H9 (cell line): ENCODE results near the gene AFDN. TPM values are rescaled to one million over a fixed set of nuclear protein-coding genes. Genes with fewer than 3 reads are reported as not detected.

ENCODE experiments used
- DNase-seq: peaks from one replicate; pipeline ENCODE4 v3.0.0-alpha.2; 2017
- H2AFZ ChIP-seq: one replicate; pipeline ENCODE4 v1.6.1; 2013; ENCODE audit warnings: mild to moderate bottlenecking, low read length, control low read depth, moderate library complexity
- H2AK5ac ChIP-seq: 2 replicates; pipeline ENCODE4 v1.6.1; 2013; ENCODE audit warnings: low read length, control low read depth, mixed read lengths; ENCODE audit not compliant: insufficient read length
- H2BK120ac ChIP-seq: one replicate; pipeline ENCODE4 v1.6.1; 2013; ENCODE audit warnings: low read depth, mild to moderate bottlenecking, low read length, control low read depth, inconsistent platforms; ENCODE audit not compliant: poor library complexity, severe bottlenecking
- H2BK12ac ChIP-seq: 2 replicates; pipeline ENCODE4 v1.6.1; 2013; ENCODE audit warnings: low read length, control low read depth, mixed read lengths, low read depth; ENCODE audit not compliant: insufficient read length
- H2BK15ac ChIP-seq: 2 replicates; pipeline ENCODE4 v1.6.1; 2013; ENCODE audit warnings: low read depth, low read length, control low read depth
- H2BK20ac ChIP-seq: one replicate; pipeline ENCODE4 v1.6.1; 2013; ENCODE audit warnings: low read depth, mild to moderate bottlenecking, low read length, control low read depth, inconsistent platforms; ENCODE audit not compliant: poor library complexity, severe bottlenecking
- H2BK5ac ChIP-seq: 2 replicates; pipeline ENCODE4 v1.6.1; 2013; ENCODE audit warnings: low read length, control low read depth, mixed read lengths; ENCODE audit not compliant: insufficient read length
- H3K14ac ChIP-seq: 2 replicates; pipeline ENCODE4 v1.6.1; 2013; ENCODE audit warnings: low read length, control low read depth; ENCODE audit not compliant: insufficient read depth
- H3K18ac ChIP-seq: 2 replicates; pipeline ENCODE4 v1.6.1; 2013; ENCODE audit warnings: low read depth, mild to moderate bottlenecking, mixed read lengths, low read length, control low read depth; ENCODE audit not compliant: insufficient read length
- H3K23ac ChIP-seq: 2 replicates; pipeline ENCODE4 v1.6.1; 2013; ENCODE audit warnings: low read length, control low read depth, mixed read lengths, low read depth; ENCODE audit not compliant: insufficient read length
- H3K23me2 ChIP-seq: 2 replicates; pipeline ENCODE4 v1.6.1; 2013; ENCODE audit warnings: low read depth, mild to moderate bottlenecking, mixed read lengths, low read length, control low read depth; ENCODE audit not compliant: insufficient read length, poor library complexity, severe bottlenecking
- H3K27ac ChIP-seq: 2 replicates; pipeline ENCODE4 v1.5.1; 2013; ENCODE audit warnings: low read length, control low read depth, mixed read lengths, low read depth; ENCODE audit not compliant: insufficient read length
- H3K27me3 ChIP-seq: 2 replicates; pipeline ENCODE4 v1.6.1; 2013; ENCODE audit warnings: low read length, control low read depth, inconsistent platforms; ENCODE audit not compliant: insufficient read depth
- H3K4ac ChIP-seq: 2 replicates; pipeline ENCODE4 v1.6.1; 2013; ENCODE audit warnings: low read depth, mild to moderate bottlenecking, control low read depth, inconsistent platforms, low read length, moderate library complexity
- H3K4me1 ChIP-seq: 2 replicates; pipeline ENCODE4 v1.6.1; 2013; ENCODE audit warnings: low read length, control low read depth, inconsistent platforms; ENCODE audit not compliant: insufficient read depth
- H3K4me2 ChIP-seq: 2 replicates; pipeline ENCODE4 v1.6.1; 2013; ENCODE audit warnings: low read length, control low read depth, mixed read lengths; ENCODE audit not compliant: insufficient read length, insufficient read depth
- H3K56ac ChIP-seq: 2 replicates; pipeline ENCODE4 v1.6.1; 2013; ENCODE audit warnings: low read depth, mild to moderate bottlenecking, mixed read lengths, low read length, control low read depth; ENCODE audit not compliant: insufficient read length
- H3K79me1 ChIP-seq: 2 replicates; pipeline ENCODE4 v1.6.1; 2013; ENCODE audit warnings: low read depth, mild to moderate bottlenecking, moderate library complexity, low read length, control low read depth, inconsistent platforms; ENCODE audit not compliant: insufficient read depth, poor library complexity, severe bottlenecking
- H3K79me2 ChIP-seq: 2 replicates; pipeline ENCODE4 v1.6.1; 2013; ENCODE audit warnings: low read length, control low read depth, inconsistent platforms; ENCODE audit not compliant: insufficient read depth
- H3K9ac ChIP-seq: 2 replicates; pipeline ENCODE4 v1.6.1; 2013; ENCODE audit warnings: low read length, control low read depth, mixed read lengths; ENCODE audit not compliant: insufficient read length; ENCODE audit errors: extremely low read depth
- H3K9me3 ChIP-seq: one replicate; pipeline ENCODE4 v1.6.1; 2013; ENCODE audit warnings: low read depth, low read length, inconsistent platforms; ENCODE audit not compliant: control insufficient read depth
- H3T11ph ChIP-seq: one replicate; pipeline ENCODE4 v1.6.1; 2013; ENCODE audit warnings: mild to moderate bottlenecking, low read length, control low read depth, inconsistent platforms
- H4K20me1 ChIP-seq: one replicate; pipeline ENCODE4 v1.6.1; 2013; ENCODE audit not compliant: control insufficient read depth, insufficient read length, insufficient read depth
- H4K5ac ChIP-seq: 2 replicates; pipeline ENCODE4 v1.6.1; 2013; ENCODE audit warnings: low read depth, mild to moderate bottlenecking, mixed read lengths, low read length, control low read depth; ENCODE audit not compliant: insufficient read length
- H4K8ac ChIP-seq: replicated peaks from 2 replicates; pipeline ENCODE4 v1.6.1; 2013; ENCODE audit warnings: low read length, control low read depth, mixed read lengths, low read depth; ENCODE audit not compliant: insufficient read length
- H4K91ac ChIP-seq: 2 replicates; pipeline ENCODE4 v1.6.1; 2013; ENCODE audit warnings: low read depth, mild to moderate bottlenecking, moderate library complexity, mixed read lengths, low read length, control low read depth; ENCODE audit not compliant: insufficient read length
- H3K27ac Mint-ChIP-seq, 3 experiments: 2 replicates in 2 of 3; 3 replicates in 1 of 3; pipeline ENCODE4 v1.8.0; 2020 to 2021; ENCODE audit warnings: mixed read lengths in 3 of 3, mild to moderate bottlenecking in 1 of 3, moderate library complexity in 1 of 3
- H3K27me3 Mint-ChIP-seq: 2 replicates; pipeline ENCODE4 v1.8.0; 2021; ENCODE audit warnings: low read depth, mild to moderate bottlenecking, moderate library complexity, mixed read lengths
- H3K36me3 Mint-ChIP-seq, 3 experiments: 2 replicates in 2 of 3; 3 replicates in 1 of 3; pipeline ENCODE4 v1.8.0; 2020 to 2021; ENCODE audit warnings: low read depth in 3 of 3, mixed read lengths in 3 of 3; ENCODE audit not compliant: insufficient read depth in 1 of 3
- H3K4me1 Mint-ChIP-seq, 2 experiments: 2 replicates each; pipeline ENCODE4 v1.8.0; 2020; ENCODE audit warnings: mixed read lengths in 2 of 2
- H3K4me3 Mint-ChIP-seq, 2 experiments: 2 replicates in 1 of 2; 3 replicates in 1 of 2; pipeline ENCODE4 v1.8.0; 2020 to 2021; ENCODE audit warnings: mild to moderate bottlenecking in 2 of 2, mixed read lengths in 2 of 2, moderate library complexity in 1 of 2
- H3K9me3 Mint-ChIP-seq, 2 experiments: 2 replicates in 1 of 2; 3 replicates in 1 of 2; pipeline ENCODE4 v1.8.0; 2020; ENCODE audit warnings: mild to moderate bottlenecking in 2 of 2, mixed read lengths in 2 of 2, moderate library complexity in 1 of 2
- WGBS: extraction: QIAGEN DNeasy Blood & Tissue Kit; methylation state at CpG from one replicate; pipeline ENCODE4 v1.1.7; 2013; ENCODE audit warnings: missing lambda C conversion rate, low lambda C conversion rate, mixed read lengths; ENCODE audit not compliant: insufficient read length; ENCODE audit errors: extremely low coverage; 5-methylcytosine and 5-hydroxymethylcytosine counted together
- total RNA-seq: library from RNA; stranded (reverse); gene quantifications from 2 replicates; pipeline ENCODE4 v1.2.1, GENCODE V29; 2021
- TF ChIP-seq, protein P1 (sequence below): fragments of 200-600 bp; sonication (generic); conservative IDR thresholded peaks from 3 replicates; pipeline ENCODE4 v1.8.0; 2021; ENCODE audit warnings: antibody characterized with exemption, mild to moderate bottlenecking

AFDN gene
- total RNA-seq, 1 experiment from 2014 or later = 157 TPM

DNA sequence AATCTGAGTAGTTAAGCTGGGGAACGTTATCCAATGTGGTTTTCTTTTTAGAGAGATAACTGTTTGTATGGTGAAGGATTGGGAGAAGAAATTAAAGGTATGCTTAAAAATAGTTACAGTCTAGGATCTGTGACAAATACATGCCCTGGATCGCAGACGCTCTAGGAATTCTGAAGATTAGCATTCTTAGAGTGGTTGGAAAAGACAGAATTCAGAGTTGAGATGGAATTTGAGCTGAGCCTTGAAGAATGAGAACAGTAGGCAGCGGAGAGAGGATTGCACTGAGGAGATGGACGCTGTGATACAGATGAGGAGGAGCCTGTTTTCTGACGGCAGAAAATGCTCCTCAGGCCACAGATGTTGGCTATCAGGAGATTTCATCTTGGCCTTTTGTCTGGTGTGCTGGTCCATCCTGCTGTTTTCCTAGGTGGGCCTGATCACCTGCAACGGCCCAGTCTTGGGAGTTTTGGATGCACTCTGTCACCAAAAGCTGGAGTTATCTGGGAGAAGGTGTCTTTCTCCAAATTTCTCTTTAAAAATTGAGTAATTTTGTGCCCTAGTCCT, 122.5 kb downstream of the AFDN start:
- no peaks in the 10 kb centered on the region for H3K79me1 ChIP-seq
- H3K56ac ChIP-seq = no peak overlapping the region
- no CpG with 5 or more reads among the region's 7 CpGs for WGBS
- Mint-ChIP-seq H3K27me3 (no peaks in the 10 kb centered on the region), H3K36me3 (peaks cover 42 to 71% (median 67%) of the 10 kb centered on the region in 3 experiments; a peak in 6 of 7 replicates), H3K4me3 (no peak overlapping the region), H3K9me3 (no peaks in the 10 kb centered on the region), H3K4me1 (no peaks in the 10 kb centered on the region), H3K27ac (peak overlapping the region in 1 of 3 experiments; percentile 6; a peak in 1 of 7 replicates)
- no peaks in the 10 kb centered on the region for H3K27me3 ChIP-seq
- DNase-seq = no peak
- no peak overlapping the region for H4K8ac ChIP-seq
- no peak overlapping the region for H4K5ac ChIP-seq
- H2AK5ac ChIP-seq = no peak overlapping the region
- H3K79me2 ChIP-seq = no peaks in the 10 kb centered on the region
- H2BK20ac ChIP-seq = no peak overlapping the region
- H3K9me3 ChIP-seq = no peaks in the 10 kb centered on the region
- H3K23me2 ChIP-seq = no peaks in the 10 kb centered on the region
- H2AFZ ChIP-seq = no peak overlapping the region
- H3K18ac ChIP-seq = no peak overlapping the region
- H2BK5ac ChIP-seq = no peak overlapping the region
- H2BK120ac ChIP-seq = no peak overlapping the region
- H2BK15ac ChIP-seq = no peak overlapping the region
- H3T11ph ChIP-seq = no peak overlapping the region
- H3K23ac ChIP-seq = no peak overlapping the region
- H3K4me2 ChIP-seq = no peak overlapping the region
- H3K4ac ChIP-seq = no peak overlapping the region
- no peaks in the 10 kb centered on the region for H3K4me1 ChIP-seq
- H3K27ac ChIP-seq = no peak overlapping the region
- H3K14ac ChIP-seq = no peak overlapping the region
- TF ChIP-seq, protein P1, sequence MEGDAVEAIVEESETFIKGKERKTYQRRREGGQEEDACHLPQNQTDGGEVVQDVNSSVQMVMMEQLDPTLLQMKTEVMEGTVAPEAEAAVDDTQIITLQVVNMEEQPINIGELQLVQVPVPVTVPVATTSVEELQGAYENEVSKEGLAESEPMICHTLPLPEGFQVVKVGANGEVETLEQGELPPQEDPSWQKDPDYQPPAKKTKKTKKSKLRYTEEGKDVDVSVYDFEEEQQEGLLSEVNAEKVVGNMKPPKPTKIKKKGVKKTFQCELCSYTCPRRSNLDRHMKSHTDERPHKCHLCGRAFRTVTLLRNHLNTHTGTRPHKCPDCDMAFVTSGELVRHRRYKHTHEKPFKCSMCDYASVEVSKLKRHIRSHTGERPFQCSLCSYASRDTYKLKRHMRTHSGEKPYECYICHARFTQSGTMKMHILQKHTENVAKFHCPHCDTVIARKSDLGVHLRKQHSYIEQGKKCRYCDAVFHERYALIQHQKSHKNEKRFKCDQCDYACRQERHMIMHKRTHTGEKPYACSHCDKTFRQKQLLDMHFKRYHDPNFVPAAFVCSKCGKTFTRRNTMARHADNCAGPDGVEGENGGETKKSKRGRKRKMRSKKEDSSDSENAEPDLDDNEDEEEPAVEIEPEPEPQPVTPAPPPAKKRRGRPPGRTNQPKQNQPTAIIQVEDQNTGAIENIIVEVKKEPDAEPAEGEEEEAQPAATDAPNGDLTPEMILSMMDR = no peak
- H4K91ac ChIP-seq = no peak overlapping the region
- H2BK12ac ChIP-seq = no peak overlapping the region
- no peaks in the 10 kb centered on the region for H4K20me1 ChIP-seq
- H3K9ac ChIP-seq = no peak overlapping the region
